Chondrocyte (in vitro differentiated cells): Measurements from ENCODE around the gene RAI1. TPM values are rescaled to one million over a fixed set of nuclear protein-coding genes. Genes with fewer than 3 reads are reported as not detected.

Source experiments
- DNase-seq: peaks from one replicate; pipeline ENCODE4 v3.0.0; 2021; ENCODE audit warnings: mixed read lengths, low spot score
- H3K27ac Mint-ChIP-seq: one replicate; pipeline ENCODE4 v1.8.0; 2021; ENCODE audit warnings: mild to moderate bottlenecking, moderate library complexity, mixed read lengths; ENCODE audit not compliant: unreplicated experiment
- H3K27me3 Mint-ChIP-seq: 2 replicates; pipeline ENCODE4 v1.8.0; 2021; ENCODE audit warnings: low read depth, mixed read lengths
- H3K36me3 Mint-ChIP-seq: 2 replicates; pipeline ENCODE4 v1.8.0; 2021; ENCODE audit warnings: low read depth, mixed read lengths
- H3K4me1 Mint-ChIP-seq: 2 replicates; pipeline ENCODE4 v1.8.0; 2021; ENCODE audit warnings: low read depth, mild to moderate bottlenecking, mixed read lengths
- H3K4me3 Mint-ChIP-seq: one replicate; pipeline ENCODE4 v1.8.0; 2021; ENCODE audit warnings: mild to moderate bottlenecking, moderate library complexity, mixed read lengths; ENCODE audit not compliant: unreplicated experiment
- H3K9me3 Mint-ChIP-seq: 2 replicates; pipeline ENCODE4 v1.8.0; 2021; ENCODE audit warnings: low read depth, mixed read lengths
- CTCF ChIP-seq: fragments of 200-600 bp; sonication (generic); IDR thresholded peaks from 2 replicates; pipeline ENCODE4 v1.5.0; 2021; ENCODE audit warnings: antibody characterized with exemption, mild to moderate bottlenecking, moderate library complexity
- total RNA-seq: library from RNA; stranded (reverse); gene quantifications from 3 replicates; pipeline ENCODE4 v1.2.1, GENCODE V29; 2021

Gene RAI1
- total RNA-seq, 1 donor from 2014 or later = 28.7 TPM

GRCh38 chr17:17729620-17730249 lies 48.5 kb downstream of the RAI1 start:
- Mint-ChIP-seq H3K27me3 (no peaks in the 10 kb centered on the region), H3K27ac (no peak overlapping the region), H3K4me1 (peaks cover 24% of the 10 kb centered on the region), H3K4me3 (no peak overlapping the region), H3K9me3 (no peaks in the 10 kb centered on the region), H3K36me3 (no peaks in the 10 kb centered on the region)
- no peak for DNase-seq
- peak; percentile 69 for TF ChIP-seq CTCF

- no peaks in the 10 kb centered on the region for H3K36me3 Mint-ChIP-seq
- DNase-seq = no peak
- no peak overlapping the region for H3K4me3 Mint-ChIP-seq
- no peak for TF ChIP-seq CTCF
- H3K27me3 Mint-ChIP-seq = no peaks in the 10 kb centered on the region
- no peak overlapping the region for H3K27ac Mint-ChIP-seq
- H3K9me3 Mint-ChIP-seq = no peaks in the 10 kb centered on the region
- peaks cover 20% of the 10 kb centered on the region for H3K4me1 Mint-ChIP-seq
Observed at GRCh38 chr17:17730250-17730935, 49.1 kb downstream of the RAI1 start.

GRCh38 chr17:17732444-17732843 lies 51.2 kb downstream of the RAI1 start:
- no peaks in the 10 kb centered on the region for H3K27me3 Mint-ChIP-seq
- peaks cover 26% of the 10 kb centered on the region for H3K4me1 Mint-ChIP-seq

GRCh38 chr17:17732892-17733670 lies 51.8 kb downstream of the RAI1 start:
- no peaks in the 10 kb centered on the region for H3K36me3 Mint-ChIP-seq
- H3K27ac Mint-ChIP-seq = peak overlapping the region; percentile 9
- TF ChIP-seq CTCF = no peak
- DNase-seq = no peak
- no peak overlapping the region for H3K4me3 Mint-ChIP-seq
- no peaks in the 10 kb centered on the region for H3K9me3 Mint-ChIP-seq
- H3K27me3 Mint-ChIP-seq = no peaks in the 10 kb centered on the region
- H3K4me1 Mint-ChIP-seq = peaks cover 28% of the 10 kb centered on the region

More at GRCh38 chr17:17732444-17732843, 51.2 kb downstream of the RAI1 start:
- Mint-ChIP-seq H3K4me3 (no peak overlapping the region), H3K27ac (no peak overlapping the region), H3K9me3 (no peaks in the 10 kb centered on the region), H3K36me3 (no peaks in the 10 kb centered on the region)
- TF ChIP-seq CTCF = no peak
- DNase-seq = no peak
